Astrocyte (in vitro differentiated cells and primary cell): ENCODE results near the gene TRPC6. TPM values are rescaled to one million over a fixed set of nuclear protein-coding genes. Genes with fewer than 3 reads are reported as not detected.

ENCODE experiments used
- DNase-seq: peaks from one replicate; pipeline ENCODE4 v3.0.0-alpha.2; 2010; ENCODE audit warnings: low read depth
- FAIRE-seq: peaks from 2 replicates; lab custom pipeline; 2011; peaks lifted over from hg19 to GRCh38; lab: Jason Lieb, UNC
- H2AFZ ChIP-seq: 2 replicates; pipeline ENCODE4 v1.6.0; 2012; ENCODE audit warnings: low read depth, low read length, inconsistent platforms
- H3K27ac ChIP-seq: 2 replicates; pipeline ENCODE4 v1.5.1; 2011; ENCODE audit warnings: low read depth, low read length, inconsistent platforms
- H3K27me3 ChIP-seq: 2 replicates; pipeline ENCODE4 v1.6.0; 2011; ENCODE audit warnings: low read length, inconsistent platforms; ENCODE audit not compliant: insufficient read depth
- H3K36me3 ChIP-seq: 2 replicates; pipeline ENCODE4 v1.5.1; 2011; ENCODE audit warnings: low read length, inconsistent platforms; ENCODE audit not compliant: insufficient read depth
- H3K4me1 ChIP-seq: 2 replicates; pipeline ENCODE4 v1.5.1; 2011; ENCODE audit warnings: low read length, inconsistent platforms; ENCODE audit not compliant: insufficient read depth
- H3K4me2 ChIP-seq: 2 replicates; pipeline ENCODE4 v1.6.0; 2012; ENCODE audit warnings: low read length, inconsistent platforms
- H3K4me3 ChIP-seq: 2 replicates; pipeline ENCODE4 v1.5.1; 2011; ENCODE audit warnings: low read depth, mild to moderate bottlenecking, low read length, inconsistent platforms; ENCODE audit not compliant: insufficient read depth
- H3K79me2 ChIP-seq: 2 replicates; pipeline ENCODE4 v1.6.0; 2012; ENCODE audit warnings: mild to moderate bottlenecking, low read length, inconsistent platforms; ENCODE audit not compliant: insufficient read depth
- H3K9ac ChIP-seq: 2 replicates; pipeline ENCODE4 v1.6.0; 2012; ENCODE audit warnings: mild to moderate bottlenecking, low read length, inconsistent platforms
- H3K9me3 ChIP-seq: 2 replicates; pipeline ENCODE4 v1.5.1; 2012; ENCODE audit warnings: low read depth, mild to moderate bottlenecking, low read length, inconsistent platforms; ENCODE audit not compliant: insufficient read depth
- H4K20me1 ChIP-seq: 2 replicates; pipeline ENCODE4 v1.6.0; 2012; ENCODE audit warnings: low read length, inconsistent platforms; ENCODE audit not compliant: insufficient read depth
- H3K27ac Mint-ChIP-seq: one replicate; pipeline ENCODE4 v1.8.0; 2021; ENCODE audit warnings: mild to moderate bottlenecking, mixed read lengths; ENCODE audit not compliant: unreplicated experiment
- H3K27me3 Mint-ChIP-seq: one replicate; pipeline ENCODE4 v1.8.0; 2021; ENCODE audit warnings: low read depth, mixed read lengths; ENCODE audit not compliant: unreplicated experiment
- H3K36me3 Mint-ChIP-seq: one replicate; pipeline ENCODE4 v1.8.0; 2021; ENCODE audit warnings: low read depth, mixed read lengths; ENCODE audit not compliant: unreplicated experiment
- H3K4me1 Mint-ChIP-seq: one replicate; pipeline ENCODE4 v1.8.0; 2021; ENCODE audit warnings: low read depth, mixed read lengths; ENCODE audit not compliant: unreplicated experiment
- H3K4me3 Mint-ChIP-seq: one replicate; pipeline ENCODE4 v1.8.0; 2021; ENCODE audit warnings: mild to moderate bottlenecking, moderate library complexity, mixed read lengths; ENCODE audit not compliant: unreplicated experiment
- H3K9me3 Mint-ChIP-seq: one replicate; pipeline ENCODE4 v1.8.0; 2021; ENCODE audit warnings: mild to moderate bottlenecking, mixed read lengths; ENCODE audit not compliant: unreplicated experiment
- CTCF ChIP-seq: IDR thresholded peaks from 2 replicates; pipeline ENCODE4 v1.5.1; 2011; ENCODE audit warnings: low read depth, mild to moderate bottlenecking, inconsistent platforms, low read length, moderate library complexity; ENCODE audit not compliant: insufficient read depth
- EZH2 ChIP-seq: IDR thresholded peaks from 2 replicates; pipeline ENCODE4 v1.6.1; 2012; ENCODE audit warnings: mild to moderate bottlenecking, low read length, inconsistent platforms; ENCODE audit not compliant: insufficient read depth
- total RNA-seq: library from RNA; stranded (reverse); gene quantifications from 2 replicates; pipeline ENCODE4 v1.2.1, GENCODE V29; 2021

The TRPC6 gene
- total RNA-seq, 1 donor from 2014 or later: 0.07 TPM

- Histone ChIP-seq H3K4me3 (no peak overlapping the region), H3K27me3 (no peaks in the 10 kb centered on the region), H3K79me2 (no peaks in the 10 kb centered on the region), H3K36me3 (no peaks in the 10 kb centered on the region), H3K4me2 (no peak overlapping the region), H3K9ac (no peak overlapping the region), H2AFZ (no peak overlapping the region), H4K20me1 (no peaks in the 10 kb centered on the region), H3K4me1 (no peaks in the 10 kb centered on the region), H3K27ac (no peak overlapping the region), H3K9me3 (no peaks in the 10 kb centered on the region)
- Mint-ChIP-seq H3K27ac (no peak overlapping the region), H3K36me3 (no peaks in the 10 kb centered on the region), H3K27me3 (no peaks in the 10 kb centered on the region), H3K9me3 (peaks cover 5% of the 10 kb centered on the region), H3K4me1 (peaks cover 4% of the 10 kb centered on the region), H3K4me3 (no peak overlapping the region)
- DNase-seq (no peak), FAIRE-seq (no peak)
- no peak for TF ChIP-seq EZH2
- no peak for TF ChIP-seq CTCF
Observed at GRCh38 chr11:101459020-101459419, 124.8 kb downstream of the TRPC6 start.

GRCh38 chr11:101458161-101458560, 125.6 kb downstream of the TRPC6 start:
- Histone ChIP-seq H3K9me3 (no peaks in the 10 kb centered on the region), H3K9ac (no peak overlapping the region), H4K20me1 (no peaks in the 10 kb centered on the region), H2AFZ (no peak overlapping the region), H3K4me1 (no peaks in the 10 kb centered on the region), H3K79me2 (no peaks in the 10 kb centered on the region), H3K4me3 (no peak overlapping the region), H3K27ac (no peak overlapping the region), H3K4me2 (peak overlapping the region; percentile 13), H3K36me3 (no peaks in the 10 kb centered on the region), H3K27me3 (no peaks in the 10 kb centered on the region)
- H3K9me3 Mint-ChIP-seq: peaks cover 5% of the 10 kb centered on the region
- H3K27ac Mint-ChIP-seq: no peak overlapping the region
- peak; percentile 23 for FAIRE-seq
- H3K4me1 Mint-ChIP-seq: peaks cover 12% of the 10 kb centered on the region
- TF ChIP-seq EZH2 (no peak), CTCF (no peak)
- no peak overlapping the region for H3K4me3 Mint-ChIP-seq
- no peaks in the 10 kb centered on the region for H3K27me3 Mint-ChIP-seq
- H3K36me3 Mint-ChIP-seq: no peaks in the 10 kb centered on the region
- DNase-seq: peak; percentile 49

GRCh38 chr11:101456812-101457211, 127.0 kb downstream of the TRPC6 start:
- no peak overlapping the region for H2AFZ ChIP-seq
- H3K27me3 ChIP-seq: no peaks in the 10 kb centered on the region
- H3K27ac ChIP-seq: no peak overlapping the region
- peak; percentile 36 for TF ChIP-seq CTCF
- TF ChIP-seq EZH2: no peak
- H3K36me3 ChIP-seq: no peaks in the 10 kb centered on the region
- FAIRE-seq (no peak), DNase-seq (no peak)
- Mint-ChIP-seq H3K27me3 (no peaks in the 10 kb centered on the region), H3K4me1 (peaks cover 12% of the 10 kb centered on the region), H3K27ac (no peak overlapping the region), H3K36me3 (no peaks in the 10 kb centered on the region), H3K9me3 (no peaks in the 10 kb centered on the region), H3K4me3 (no peak overlapping the region)
- H4K20me1 ChIP-seq: no peaks in the 10 kb centered on the region
- no peak overlapping the region for H3K4me3 ChIP-seq
- H3K4me1 ChIP-seq: no peaks in the 10 kb centered on the region
- no peaks in the 10 kb centered on the region for H3K79me2 ChIP-seq
- no peaks in the 10 kb centered on the region for H3K9me3 ChIP-seq
- H3K4me2 ChIP-seq: no peak overlapping the region
- no peak overlapping the region for H3K9ac ChIP-seq
